NCI-H526 treated with DMSO at 0.1 percent for 48 hours (cell line): ENCODE results near the gene CAPS.
"Not testable (repeated sequence)": the region's sequence is repeated elsewhere in the genome, so short reads cannot be mapped to it uniquely, and the experiment has no call there.

Experiments
- DNase-seq: peaks from one replicate; lab custom pipeline; 2025; lab: John Stamatoyannopoulos, UW

The CAPS gene

DNA sequence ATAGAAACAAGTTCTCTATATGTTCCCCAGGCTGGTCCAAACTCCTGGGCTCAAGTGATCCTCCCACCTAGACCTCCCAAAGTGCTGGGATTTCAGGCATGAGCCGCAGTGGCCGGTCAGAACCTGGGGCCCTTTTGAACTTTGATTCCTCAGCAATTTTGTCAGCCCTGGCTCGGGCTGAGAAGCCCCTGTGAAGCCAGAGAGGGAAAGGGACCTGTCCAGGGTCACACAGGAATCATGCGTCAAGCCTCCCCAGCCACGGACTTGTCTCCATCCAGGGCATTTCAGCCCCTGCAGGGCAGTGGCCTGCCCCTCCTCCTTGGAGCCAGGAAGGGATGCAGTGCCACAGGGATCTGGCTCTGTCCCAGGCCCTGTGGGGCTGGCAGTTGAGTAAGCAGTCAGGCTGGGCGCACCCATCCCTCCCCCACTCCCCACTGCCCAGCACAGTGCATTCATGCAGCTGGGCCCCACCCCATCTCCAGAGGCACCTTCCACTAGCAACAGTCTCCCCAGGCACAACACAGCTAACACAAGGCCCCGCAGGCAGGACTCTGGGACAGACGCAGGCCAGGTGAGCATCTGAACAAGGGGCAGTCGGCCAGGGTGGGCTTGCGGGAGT, at the start of gene CAPS:
TSS of gene CAPS (plus strand) at position 516 of the 619 bp plus-strand sequence. CDS start 153 bp downstream, outside the sequence.
- DNase-seq: no peak

DNA sequence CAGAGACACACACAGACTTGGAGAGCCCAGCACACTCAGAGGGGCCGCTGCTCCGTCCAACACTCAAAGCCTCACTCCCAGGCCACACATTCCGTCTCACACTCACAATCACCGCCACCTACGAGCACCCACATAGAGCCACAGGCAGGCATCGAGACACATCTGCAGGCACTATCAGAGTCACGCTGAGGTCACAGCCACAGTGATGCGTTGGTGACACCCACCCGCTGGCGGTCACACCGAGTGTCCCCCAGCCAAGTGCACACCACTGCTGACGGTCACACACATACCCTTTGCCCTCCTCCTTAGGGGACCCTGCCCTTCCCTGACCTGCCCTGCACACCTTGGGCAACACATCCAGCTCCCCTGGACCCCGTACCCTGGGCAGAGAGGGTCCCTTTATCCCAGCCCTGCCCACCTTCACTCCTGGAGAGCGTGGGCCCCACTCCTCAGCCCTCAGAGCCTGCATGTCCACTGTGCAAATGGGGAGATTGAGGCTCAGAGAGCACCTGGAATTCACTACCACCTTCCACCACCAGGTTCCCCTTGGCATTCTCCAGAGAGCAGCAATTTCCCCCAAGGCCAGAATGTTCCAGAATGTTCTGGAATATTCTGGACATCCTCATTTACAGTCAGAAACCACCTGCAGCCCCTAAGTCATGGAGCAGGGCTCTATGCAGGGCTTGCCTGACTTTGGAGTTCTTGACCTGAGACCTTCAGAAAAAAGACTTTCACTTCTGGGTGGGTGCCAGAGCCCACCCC, 49.1 kb upstream of the CAPS start:
- DNase-seq: no peak

DNA sequence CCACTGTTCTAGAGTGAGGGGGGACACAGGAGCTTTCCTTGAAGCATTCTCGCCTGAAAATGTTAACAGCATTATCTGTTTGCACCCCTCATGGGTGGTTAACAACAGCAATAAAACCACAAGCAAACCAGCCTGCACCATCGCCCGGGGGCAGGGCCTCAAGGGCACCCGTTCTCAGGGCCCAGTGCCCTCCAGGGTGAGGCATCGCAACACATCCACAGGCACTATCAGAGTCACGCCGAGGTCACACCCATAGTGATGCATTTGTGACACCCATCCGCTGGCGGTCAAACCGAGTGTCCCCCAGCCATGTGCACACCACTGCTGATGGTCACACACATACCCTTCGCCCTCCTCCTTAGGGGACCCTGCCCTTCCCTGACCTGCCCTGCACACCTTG, 48.3 kb upstream of the CAPS start:
- DNase-seq: no peak

GRCh38 chr19:5867201-5868136, 46.6 kb upstream of the CAPS start:
- DNase-seq: no peak

DNA sequence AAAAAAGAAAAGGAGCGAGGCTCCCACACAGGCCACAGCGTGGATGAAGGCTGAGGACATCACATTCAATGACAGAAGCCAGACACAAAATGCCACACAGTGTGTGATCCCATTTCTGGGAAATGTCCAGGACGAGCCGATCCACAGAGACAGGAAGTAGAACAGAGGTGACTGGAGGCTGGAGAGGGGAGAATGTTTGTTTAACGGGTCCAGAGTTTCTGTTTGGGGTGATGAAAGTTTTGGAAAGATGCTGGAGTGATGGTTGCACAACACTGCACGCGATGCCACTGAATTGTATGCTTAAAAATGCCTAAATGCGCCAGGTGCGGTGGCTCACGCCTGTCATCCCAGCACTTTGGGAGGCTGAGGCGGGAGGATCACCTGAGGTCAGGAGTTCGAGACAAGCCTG, 43.1 kb upstream of the CAPS start:
- DNase-seq: no peak

DNA sequence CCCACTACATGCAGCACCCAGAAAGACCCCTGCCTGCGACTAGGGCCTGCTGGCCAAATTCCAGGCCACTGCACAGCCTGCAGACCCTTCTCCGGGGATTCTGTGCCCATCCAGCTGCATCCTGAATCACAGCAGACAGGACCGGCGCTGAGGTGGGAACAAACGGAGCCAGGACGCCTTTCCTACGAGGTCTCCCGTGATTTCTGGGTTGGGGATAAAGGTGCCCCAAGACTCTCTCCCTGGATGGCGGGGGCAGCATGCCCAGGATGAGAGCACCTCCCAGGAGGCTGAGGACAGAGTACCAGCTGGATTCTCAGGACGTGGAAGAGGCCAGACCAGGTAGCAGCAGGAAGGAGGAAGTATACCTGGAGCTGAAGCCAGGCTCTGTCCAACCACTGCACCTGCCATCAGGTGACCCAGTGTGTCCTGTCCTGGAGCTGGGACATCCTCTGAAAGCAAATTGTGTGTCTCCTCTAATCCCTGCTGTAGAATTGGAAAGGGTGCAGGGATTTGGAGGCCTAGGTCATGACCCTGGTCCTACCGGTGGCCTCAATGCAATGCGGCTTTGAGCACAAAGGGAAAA, 40.3 kb upstream of the CAPS start:
- no peak for DNase-seq

GRCh38 chr19:5874496-5874895, 39.6 kb upstream of the CAPS start:
- DNase-seq: not testable (repeated sequence)

GRCh38 chr19:5877427-5877826, 36.6 kb upstream of the CAPS start:
- no peak for DNase-seq

DNA sequence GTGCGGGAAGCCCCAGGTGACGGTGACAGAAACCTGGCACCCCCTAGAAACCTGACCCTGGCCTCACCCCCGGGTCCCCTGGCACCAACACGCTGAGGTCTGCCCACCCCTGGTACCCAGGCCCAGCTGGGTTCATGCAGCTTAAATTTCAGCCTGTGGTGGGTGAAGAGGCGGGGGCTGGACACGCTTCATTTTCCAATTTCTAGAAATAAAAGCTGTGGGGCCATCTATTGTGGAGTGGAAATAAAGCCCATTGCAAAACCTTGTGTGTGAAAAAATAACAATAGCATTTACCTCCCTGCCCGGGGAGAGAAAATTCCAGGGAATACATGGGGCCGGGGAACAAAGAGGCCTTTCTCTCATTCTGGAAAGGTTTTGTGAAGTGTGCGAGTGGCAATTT, 36.2 kb upstream of the CAPS start:
- DNase-seq: no peak

DNA sequence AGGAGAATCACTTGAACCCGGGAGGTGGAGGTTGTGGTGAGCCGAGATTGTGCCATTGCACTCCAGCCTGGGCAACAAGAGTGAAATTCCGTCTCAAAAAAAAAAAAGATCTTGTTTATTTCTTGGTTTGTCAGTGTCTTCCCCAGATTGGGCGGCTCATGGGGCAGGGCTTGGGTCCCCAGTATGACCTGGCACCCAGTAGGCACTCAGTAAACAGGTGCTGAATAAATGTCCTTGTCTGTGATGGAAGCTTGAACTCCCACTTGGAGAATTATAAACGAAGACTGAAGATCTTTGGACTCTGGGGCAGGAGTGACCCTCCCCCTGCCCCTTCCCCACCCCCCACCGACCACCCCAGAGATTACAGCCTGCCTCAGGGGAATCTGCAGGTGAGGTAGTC, 33.9 kb upstream of the CAPS start:
- DNase-seq: no peak

DNA sequence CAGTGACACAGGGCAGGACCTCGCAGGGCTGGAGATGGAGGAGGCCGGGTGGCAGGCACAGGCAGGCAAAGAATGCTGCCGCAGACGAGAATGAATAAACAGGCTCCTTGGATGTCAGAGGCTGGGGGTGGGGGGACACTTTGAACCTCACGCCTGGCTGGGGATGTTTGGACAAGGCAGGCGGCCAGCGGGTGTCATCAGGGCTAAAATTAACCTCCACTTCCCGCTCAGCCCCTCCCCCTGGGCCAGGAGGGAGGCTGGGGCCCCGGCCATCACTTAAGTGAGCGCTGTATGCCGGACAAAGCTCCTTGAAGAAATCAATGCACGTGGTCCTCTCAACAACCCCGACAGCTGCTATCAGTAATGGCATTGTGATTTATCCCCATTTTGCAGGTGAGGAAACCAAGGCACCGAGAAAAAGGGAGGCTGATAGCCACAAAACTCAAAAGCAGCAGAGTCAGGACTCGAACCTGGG, 33.4 kb upstream of the CAPS start:
- DNase-seq: no peak

DNA sequence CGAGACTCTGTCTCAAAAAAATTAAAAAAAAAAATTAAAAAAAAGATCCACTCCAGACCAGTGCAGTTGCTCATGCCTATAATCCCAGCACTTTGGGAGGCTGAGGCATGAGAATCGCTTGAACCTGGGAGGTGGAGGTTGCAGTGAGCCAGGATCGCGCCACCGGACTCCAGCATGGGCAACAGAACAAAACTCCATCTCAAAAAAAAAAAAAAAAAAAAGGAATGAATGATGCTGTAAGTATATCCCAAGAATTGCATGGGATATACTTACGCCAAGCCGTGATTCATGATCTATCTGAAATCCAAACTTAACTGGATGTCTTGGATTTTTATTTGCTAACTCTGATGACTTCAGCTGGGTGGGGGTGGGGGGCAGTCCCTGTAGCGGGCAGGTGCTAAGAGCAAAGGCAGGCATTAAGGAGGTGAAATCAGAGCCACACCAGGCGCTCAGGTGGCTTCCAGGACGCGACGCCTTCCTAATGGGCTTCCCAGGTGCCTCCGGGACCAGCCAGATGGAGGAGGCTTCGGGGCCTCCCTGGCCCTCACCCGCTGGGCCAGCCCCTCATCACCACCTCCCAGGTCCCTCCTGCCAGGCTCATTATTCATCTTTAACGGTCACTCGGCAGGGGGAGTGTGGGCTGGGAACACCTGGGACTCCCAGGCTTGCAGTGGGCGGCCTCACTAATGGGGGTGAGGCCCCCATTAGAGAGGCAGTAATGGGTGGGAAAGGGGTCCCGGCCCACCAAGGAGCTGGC, 32.3 kb upstream of the CAPS start:
- no peak for DNase-seq

DNA sequence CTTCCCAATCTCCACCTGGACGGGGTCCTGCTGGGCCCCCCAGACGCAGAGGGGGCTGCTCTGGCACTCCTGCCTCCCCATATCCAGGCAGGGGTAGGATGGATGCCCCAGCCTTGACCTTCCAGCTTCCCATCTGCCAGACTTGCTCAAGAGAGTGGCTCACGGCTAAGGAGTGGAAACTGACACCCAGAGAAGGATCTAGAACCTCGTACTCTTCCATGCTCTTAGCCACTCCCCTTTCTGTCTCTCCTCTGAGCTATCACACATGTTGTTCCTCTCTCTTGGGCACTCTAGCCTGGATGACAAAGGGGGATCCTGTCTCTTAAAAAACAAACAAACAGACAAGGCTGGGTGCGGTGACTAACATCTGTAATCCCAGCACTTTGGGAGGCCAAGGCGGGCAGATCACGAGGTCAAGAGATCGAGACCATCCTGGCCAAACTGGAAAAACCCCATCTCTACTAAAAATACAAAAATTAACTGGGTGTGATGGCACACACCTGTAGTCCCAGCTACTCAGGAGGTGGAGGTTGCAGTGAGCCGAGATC, 31.6 kb upstream of the CAPS start:
- no peak for DNase-seq

- not testable (repeated sequence) for DNase-seq
These were observed 30.7 kb upstream of the CAPS start for GRCh38 chr19:5883157-5883873.

GRCh38 chr19:5884065-5884811, 29.8 kb upstream of the CAPS start:
- not testable (repeated sequence) for DNase-seq

- DNase-seq: no peak
These were observed 24.6 kb upstream of the CAPS start for GRCh38 chr19:5889288-5889971.

GRCh38 chr19:5890099-5890498, 24.0 kb upstream of the CAPS start:
- no peak for DNase-seq

GRCh38 chr19:5891572-5891937, 22.5 kb upstream of the CAPS start:
- DNase-seq: no peak
